Spinal cord (tissue), 10 donors: ENCODE results near the gene KLHDC3. TPM values are rescaled to one million over a fixed set of nuclear protein-coding genes. Genes with fewer than 3 reads are reported as not detected.
A peak's percentile ranks its signal among the peaks of the same experiment; 100 is the strongest.

Experiments used
- DNase-seq, 6 donors: peaks; one replicate each; pipeline versions ENCODE4 v3.0.0 to v3.0.0-alpha.2; 2013 to 2015; ENCODE audit warnings: low spot score in 6 of 6, low read depth in 4 of 6
- H3K27ac ChIP-seq: one replicate; pipeline ENCODE4 v1.5.1; 2013; ENCODE audit warnings: low read depth, low read length, control low read depth
- H3K27me3 ChIP-seq: one replicate; pipeline ENCODE4 v1.6.1; 2013; ENCODE audit warnings: low read length; ENCODE audit not compliant: control insufficient read depth, insufficient read depth
- H3K36me3 ChIP-seq: one replicate; pipeline ENCODE4 v1.6.1; 2013; ENCODE audit warnings: low read length; ENCODE audit not compliant: control insufficient read depth, insufficient read depth
- H3K4me1 ChIP-seq: one replicate; pipeline ENCODE4 v1.6.1; 2013; ENCODE audit warnings: low read length; ENCODE audit not compliant: control insufficient read depth, insufficient read depth
- H3K4me3 ChIP-seq: one replicate; pipeline ENCODE4 v1.5.1; 2013; ENCODE audit warnings: low read depth, low read length, control low read depth
- H3K9me3 ChIP-seq: one replicate; pipeline ENCODE4 v1.6.1; 2013; ENCODE audit warnings: low read length; ENCODE audit not compliant: control insufficient read depth, insufficient read depth
- WGBS: methylation state at CpG from one replicate; pipeline ENCODE4 v1.1.5; 2013; ENCODE audit warnings: missing lambda C conversion rate; ENCODE audit not compliant: insufficient coverage; 5-methylcytosine and 5-hydroxymethylcytosine counted together
- polyA plus RNA-seq, 2 donors: library from polyadenylated mRNA; unstranded; fragments of 120-200 nt; gene quantifications; one replicate each; pipeline ENCODE4 v1.2.1, GENCODE V29; 2013; ENCODE audit not compliant: insufficient read length in 2 of 2
- total RNA-seq, 2 donors: library from RNA; depleted of rRNA in 1 of 2; stranded (reverse); fragments of 120-200 nt in 1 of 2; fragments of >200 nt in 1 of 2; gene quantifications; one replicate each; pipeline versions ENCODE4 v1.2.3 to v1.2.4, GENCODE V29; 2013 to 2014
- donor health status: healthy.

KLHDC3 gene
- total and polyA plus RNA-seq, 4 donors, result 106 to 136 (median 127) TPM

DNA sequence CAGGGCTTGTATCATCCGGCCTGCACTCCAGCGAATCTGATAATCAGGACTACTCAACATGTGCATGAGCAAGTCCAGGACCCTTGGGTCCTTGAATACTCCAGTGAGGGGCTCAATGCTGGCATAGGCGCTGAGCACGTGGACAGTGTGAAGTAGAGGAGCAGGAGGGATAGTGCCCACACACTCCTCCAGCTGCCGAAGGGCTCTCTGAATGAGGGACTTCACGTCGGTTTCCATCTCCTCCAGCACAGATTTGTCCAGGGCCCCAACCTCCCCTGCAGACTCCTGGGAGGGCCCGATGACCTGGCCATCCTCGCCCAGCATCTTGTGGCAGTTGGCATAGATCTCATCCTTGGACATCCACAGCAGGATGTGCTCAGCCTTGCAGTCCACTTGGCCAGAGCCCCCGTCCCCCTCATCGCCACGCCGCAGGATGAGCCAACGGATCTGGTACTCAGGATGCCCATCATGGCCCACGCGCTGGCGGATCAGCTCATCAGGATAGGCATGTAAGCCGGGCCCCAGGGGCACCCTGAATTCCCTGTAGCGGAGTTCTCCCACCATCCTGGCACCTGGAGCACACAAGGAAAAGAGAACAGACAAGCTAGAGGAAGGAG, 38.3 kb downstream of the KLHDC3 start:
- Histone ChIP-seq H3K4me3 (no peak overlapping the region), H3K9me3 (no peaks in the 10 kb centered on the region), H3K27ac (peak overlapping the region; percentile 91), H3K4me1 (peaks cover 35% of the 10 kb centered on the region), H3K27me3 (no peaks in the 10 kb centered on the region), H3K36me3 (peaks cover 65% of the 10 kb centered on the region)
- 88% methylated on average over 19 of the region's 19 CpGs for WGBS
- DNase-seq, result no peak

DNA sequence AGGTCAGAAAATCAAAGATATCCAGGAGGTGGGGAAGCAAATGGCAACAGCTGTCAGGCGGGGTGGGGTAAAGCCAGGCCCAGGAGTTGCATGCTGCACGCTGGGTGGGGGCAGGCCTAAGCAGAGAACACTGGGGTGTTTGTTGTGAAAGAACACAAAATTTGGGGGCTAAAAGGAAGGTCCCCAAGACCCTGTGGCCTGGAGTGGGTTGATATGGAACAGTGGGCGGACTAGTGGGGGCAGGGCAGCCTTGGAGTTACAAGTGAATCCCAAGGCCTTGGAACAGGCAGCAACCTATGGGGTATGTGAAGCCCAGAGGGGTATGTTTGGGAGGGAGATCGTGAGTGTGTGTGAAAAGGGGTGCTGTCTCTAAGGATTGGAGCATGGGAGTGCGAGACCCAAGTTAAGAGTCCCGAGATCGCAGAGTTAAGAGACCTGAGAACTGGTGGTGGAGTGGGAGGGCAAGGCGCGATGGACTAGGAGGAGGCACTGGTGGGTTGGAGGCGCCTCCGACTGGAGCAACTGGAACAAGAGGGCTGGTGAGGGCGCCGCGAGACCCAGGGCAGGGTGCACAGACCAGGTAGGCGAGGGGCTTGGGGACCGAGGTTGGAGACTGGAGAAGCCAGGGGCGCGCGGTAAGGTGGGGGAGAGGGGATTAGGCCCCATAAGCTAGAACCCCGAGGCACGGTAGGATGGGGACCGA, 38.9 kb downstream of the KLHDC3 start:
- WGBS, result 18% methylated on average over 22 of the region's 22 CpGs
- no peaks in the 10 kb centered on the region for H3K27me3 ChIP-seq
- no peaks in the 10 kb centered on the region for H3K9me3 ChIP-seq
- H3K27ac ChIP-seq, result peak overlapping the region; percentile 91
- peak overlapping the region; percentile 80 for H3K4me3 ChIP-seq
- peaks cover 35% of the 10 kb centered on the region for H3K4me1 ChIP-seq
- peaks cover 62% of the 10 kb centered on the region for H3K36me3 ChIP-seq
- DNase-seq, result peak in 1 of 6 donors; percentile 40

DNA sequence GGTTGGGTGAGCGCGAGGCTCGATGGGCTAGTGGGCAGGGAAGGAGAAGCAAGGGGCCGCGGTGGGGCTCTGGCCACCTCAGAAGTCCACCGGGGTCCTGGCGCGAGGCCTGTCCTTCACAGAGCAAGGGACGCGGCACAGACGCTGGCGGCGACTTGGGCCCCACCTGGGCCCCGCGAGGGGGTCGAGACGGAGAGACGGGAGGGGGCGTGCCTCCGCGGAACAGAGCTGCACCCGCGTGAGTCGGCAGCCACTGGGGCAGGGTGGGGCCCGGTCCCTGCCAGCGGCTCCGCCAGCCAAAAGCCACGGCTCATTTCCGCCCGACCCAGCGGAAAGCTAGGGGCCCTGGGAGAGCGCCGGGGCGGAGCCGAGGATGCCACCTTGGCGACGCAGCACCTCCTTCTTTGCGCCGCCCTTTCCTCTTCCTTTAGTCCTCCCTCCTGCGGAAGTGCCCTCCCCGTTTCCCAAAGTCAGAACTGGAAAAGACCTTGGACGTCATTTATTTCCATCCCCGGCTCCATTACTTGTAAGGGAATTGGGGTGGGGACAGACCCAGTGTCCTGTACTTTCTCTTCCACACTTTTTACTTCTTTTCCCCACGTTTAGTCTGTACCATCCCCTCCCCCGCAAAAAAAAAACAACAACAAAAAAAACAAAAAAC, 39.6 kb downstream of the KLHDC3 start, which contains the start of gene CUL7:
Gene CUL7, minus strand, starts transcription at position 307 of the 661 bp plus-strand sequence. CDS start 1,063 bp downstream, outside the sequence.
- peaks cover 55% of the 10 kb centered on the region for H3K36me3 ChIP-seq
- DNase-seq, result peak; percentile 67 to 97 (median 76)
- no peaks in the 10 kb centered on the region for H3K9me3 ChIP-seq
- WGBS, result under 1% methylated on average over 38 of the region's 45 CpGs
- peaks cover 35% of the 10 kb centered on the region for H3K4me1 ChIP-seq
- no peaks in the 10 kb centered on the region for H3K27me3 ChIP-seq
- peak within 1 kb of the TSS; percentile 91 for H3K27ac ChIP-seq
- peak within 1 kb of the TSS; percentile 80 for H3K4me3 ChIP-seq

DNA sequence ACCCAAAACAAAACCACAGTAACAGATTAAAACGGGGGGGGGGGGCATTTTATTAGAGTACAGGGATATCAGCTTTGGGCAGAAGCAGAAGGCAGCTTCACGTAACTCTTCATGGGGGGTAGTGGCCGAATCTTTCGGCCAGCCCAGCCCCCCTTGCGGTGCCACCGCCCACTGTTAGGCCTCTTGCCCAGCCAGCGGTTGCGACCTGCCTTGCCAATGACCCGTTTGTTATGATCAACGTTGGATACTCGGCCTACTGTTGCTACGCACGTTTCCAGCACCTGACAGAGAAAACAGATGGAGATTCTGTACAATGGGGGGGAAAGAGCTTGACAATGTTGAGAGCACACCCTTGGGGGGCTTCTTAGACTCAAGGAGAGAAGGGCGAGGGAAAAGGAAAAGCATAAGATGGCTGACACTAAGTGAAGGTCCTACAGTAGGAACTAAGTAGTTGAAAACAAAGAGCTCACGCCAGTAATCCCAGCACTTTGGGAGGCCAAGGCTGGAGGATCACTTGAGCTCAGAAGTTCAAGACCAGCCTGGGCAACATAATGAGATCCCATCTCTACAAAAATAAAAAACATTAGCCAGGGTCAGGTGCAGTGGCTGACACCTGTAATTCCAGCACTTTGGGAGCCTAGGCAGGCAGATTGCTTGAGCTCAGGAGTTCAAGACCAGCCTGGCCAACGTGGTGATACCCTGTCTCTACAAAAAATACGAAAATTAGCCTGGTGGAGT, 40.3 kb downstream of the KLHDC3 start:
- WGBS, result 52% methylated on average over 14 of the region's 17 CpGs
- peaks cover 35% of the 10 kb centered on the region for H3K4me1 ChIP-seq
- peak overlapping the region; percentile 80 for H3K4me3 ChIP-seq
- H3K9me3 ChIP-seq, result no peaks in the 10 kb centered on the region
- H3K27ac ChIP-seq, result peak overlapping the region; percentile 91
- peaks cover 53% of the 10 kb centered on the region for H3K36me3 ChIP-seq
- DNase-seq, result no peak
- H3K27me3 ChIP-seq, result no peaks in the 10 kb centered on the region

DNA sequence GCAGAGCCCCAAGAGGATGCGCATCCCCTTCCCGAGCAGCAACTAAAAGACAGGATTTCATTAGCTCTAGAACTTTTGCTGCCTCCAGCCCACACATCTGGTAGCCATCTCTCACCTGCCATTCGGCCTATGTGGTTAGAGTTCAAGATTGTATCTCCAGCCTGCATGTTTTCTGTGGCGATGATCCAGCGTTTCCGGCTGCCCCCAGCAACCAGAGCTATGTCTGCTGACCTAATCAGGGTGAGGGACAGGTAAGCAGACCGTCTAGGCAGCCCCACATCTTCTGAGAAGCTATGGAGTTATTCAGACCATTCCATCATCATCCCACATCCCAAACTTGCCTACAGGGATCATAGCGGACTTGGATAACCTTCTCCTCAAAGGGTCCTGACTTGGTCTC, 41.9 kb downstream of the KLHDC3 start:
- Histone ChIP-seq H3K27me3 (no peaks in the 10 kb centered on the region), H3K4me3 (no peak overlapping the region), H3K36me3 (peaks cover 37% of the 10 kb centered on the region), H3K4me1 (peaks cover 38% of the 10 kb centered on the region), H3K27ac (no peak overlapping the region), H3K9me3 (no peaks in the 10 kb centered on the region)
- 91% methylated on average over 7 of the region's 8 CpGs for WGBS
- DNase-seq, result no peak

DNA sequence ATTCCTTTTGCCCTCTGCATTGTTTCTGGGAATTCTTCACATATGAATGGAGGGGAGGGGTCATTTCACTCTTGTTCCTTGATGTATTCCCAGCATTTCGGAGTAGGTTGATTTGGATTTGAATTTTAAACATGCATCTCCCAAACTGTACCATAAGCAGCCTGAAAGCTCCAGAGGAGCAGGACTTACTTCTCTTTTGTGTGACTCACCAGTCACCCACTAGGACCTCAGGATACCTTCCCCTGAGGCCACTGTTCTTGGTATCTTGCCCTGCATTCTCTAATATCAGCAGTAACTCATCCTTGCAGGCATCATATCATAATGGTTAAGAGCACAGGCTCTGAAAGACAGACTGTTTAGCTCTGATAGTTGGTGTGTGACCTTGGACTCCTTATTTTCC, 44.5 kb downstream of the KLHDC3 start:
- H3K4me3 ChIP-seq, result peak overlapping the region; percentile 99
- no peak overlapping the region for H3K27ac ChIP-seq
- peaks cover 48% of the 10 kb centered on the region for H3K36me3 ChIP-seq
- H3K9me3 ChIP-seq, result no peaks in the 10 kb centered on the region
- peaks cover 24% of the 10 kb centered on the region for H3K4me1 ChIP-seq
- no CpG with 5 or more reads among the region's 1 CpG for WGBS
- no peak for DNase-seq
- no peaks in the 10 kb centered on the region for H3K27me3 ChIP-seq

DNA sequence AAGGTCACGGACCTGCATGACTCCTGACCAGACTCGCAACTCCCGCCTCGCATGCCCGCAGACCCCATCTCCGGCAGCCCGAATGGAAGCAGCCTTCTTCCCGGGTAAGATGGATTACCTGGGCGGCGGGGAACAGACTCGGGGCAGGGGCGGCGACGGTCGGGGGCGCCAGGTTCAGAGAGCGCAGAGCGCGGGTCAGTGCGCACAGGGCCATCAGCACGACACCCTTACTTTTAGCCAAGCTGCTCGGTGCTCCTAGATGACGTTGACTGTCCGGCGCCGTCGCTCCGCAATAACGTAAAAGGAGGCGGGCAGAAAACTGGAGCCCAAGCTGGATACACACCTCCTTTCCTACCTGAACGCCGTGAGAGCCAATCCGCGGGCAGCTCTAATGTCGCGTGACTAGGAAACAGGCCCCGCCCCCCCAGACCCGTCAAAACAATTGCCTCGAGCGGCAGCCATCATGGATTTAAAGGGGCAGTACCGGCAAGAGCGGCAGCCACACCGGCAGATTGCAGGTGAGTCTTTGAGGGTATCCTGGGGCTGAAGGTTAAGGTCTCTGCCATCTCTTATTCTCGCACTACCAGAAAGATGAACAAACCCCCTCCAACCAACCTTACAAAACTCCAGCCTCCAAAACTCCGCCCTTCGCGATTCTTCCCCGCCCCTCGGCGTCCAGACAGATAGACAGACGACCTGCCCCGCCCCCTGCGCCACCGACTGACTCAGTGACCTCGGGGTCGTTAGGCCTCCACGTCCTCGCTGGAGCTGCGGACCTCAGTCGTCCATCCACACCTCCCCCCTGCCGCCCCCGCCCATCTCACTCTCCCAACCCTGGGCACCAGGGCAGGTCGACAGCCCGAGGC, 45.4 kb downstream of the KLHDC3 start, which contains the start of the genes KLC4 and MRPL2:
Gene KLC4, plus strand, starts transcription at position 464 of the 866 bp plus-strand sequence. CDS start 1,705 bp downstream, outside the sequence.
Gene MRPL2, minus strand, starts transcription at position 267 of the 866 bp plus-strand sequence. Its CDS starts 53 bp downstream, at position 214.
- Histone ChIP-seq H3K4me3 (peak within 1 kb of the TSS; percentile 99), H3K36me3 (peaks cover 57% of the 10 kb centered on the region), H3K4me1 (peaks cover 18% of the 10 kb centered on the region), H3K9me3 (no peaks in the 10 kb centered on the region), H3K27ac (peak within 1 kb of the TSS; percentile 89), H3K27me3 (no peaks in the 10 kb centered on the region)
- WGBS, result 0% methylated on average over 64 of the region's 64 CpGs
- peak; percentile 96 to 100 (median 98) for DNase-seq

DNA sequence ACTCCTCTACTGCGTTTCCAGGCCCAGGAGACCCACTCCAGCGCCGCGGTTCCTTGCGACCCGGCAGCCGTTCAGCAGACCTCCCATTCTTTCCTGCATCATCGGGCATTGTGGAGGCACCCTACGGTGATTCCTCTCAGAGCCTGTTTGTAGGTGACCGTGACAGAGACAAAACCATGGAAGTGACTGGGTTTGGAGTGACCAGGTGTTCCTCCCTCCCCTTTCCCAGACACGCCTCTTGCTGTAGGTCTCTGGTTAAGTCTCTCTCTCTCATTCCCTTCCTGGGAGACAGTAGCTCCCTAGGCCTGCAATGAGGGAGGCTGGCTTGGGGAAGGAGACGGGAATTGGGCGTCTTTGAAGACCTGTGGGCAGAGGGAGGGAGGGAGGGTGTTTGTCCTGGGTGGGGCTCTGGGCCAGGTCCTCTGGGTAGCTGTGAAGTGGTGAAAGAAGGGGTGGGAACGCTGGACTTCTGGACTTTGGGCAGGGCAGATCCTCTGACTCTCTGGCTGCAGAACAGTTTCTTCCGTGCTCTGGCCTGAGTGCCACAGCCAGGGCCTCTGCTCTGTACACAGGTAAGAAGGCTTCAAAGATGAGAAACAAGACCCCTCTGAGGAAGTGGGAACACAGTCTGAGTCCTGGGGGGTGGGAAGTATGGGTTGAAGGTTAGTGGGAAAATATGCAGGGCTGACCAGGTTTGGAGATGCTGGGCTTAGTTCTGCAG, 46.1 kb downstream of the KLHDC3 start:
- peaks cover 61% of the 10 kb centered on the region for H3K36me3 ChIP-seq
- H3K4me3 ChIP-seq, result peak overlapping the region; percentile 99
- no peaks in the 10 kb centered on the region for H3K27me3 ChIP-seq
- 10% methylated on average over 12 of the region's 15 CpGs for WGBS
- no peak for DNase-seq
- peak overlapping the region; percentile 89 for H3K27ac ChIP-seq
- H3K9me3 ChIP-seq, result no peaks in the 10 kb centered on the region
- H3K4me1 ChIP-seq, result peaks cover 12% of the 10 kb centered on the region
